Panc1 (cell line): ENCODE results near the gene ACBD3. TPM values are rescaled to one million over a fixed set of nuclear protein-coding genes. Genes with fewer than 3 reads are reported as not detected.

Experiments used
- ATAC-seq: fragments of 200-7000 bp; cut with Tn5 transposase; 2 replicates; pipeline ENCODE4 v1.9.1; 2020; ENCODE audit warnings: mild to moderate bottlenecking, moderate library complexity
- BruUV-seq: library from RNA; stranded (reverse); fragments of 400-500 nt; replicated peaks from 2 replicates; lab custom pipeline; 2021; lab: Mats Ljungman, UMichigan
- CTCF ChIA-PET: fragments of 300-600 bp; sonication (Branson Sonifier 250); formaldehyde crosslinking; loops from one replicate; lab custom pipeline; 2022; ENCODE audit warnings: antibody characterized with exemption; lab: Charles Lee
- POLR2A ChIA-PET: fragments of 300-600 bp; sonication (Branson Sonifier 250); formaldehyde crosslinking; loops from one replicate; lab custom pipeline; 2022; ENCODE audit warnings: antibody characterized with exemption; lab: Charles Lee
- DNase-seq: peaks from one replicate; pipeline ENCODE4 v3.0.0-alpha.2; 2010; ENCODE audit warnings: low read depth, low spot score
- H3K27ac ChIP-seq: 2 replicates; pipeline ENCODE4 v1.5.1; 2011; ENCODE audit warnings: mild to moderate bottlenecking, low read length, inconsistent platforms
- H3K27me3 ChIP-seq: fragments of 200-500 bp; sonication (Bioruptor generic); 2 replicates; pipeline ENCODE4 v1.6.0; 2014; ENCODE audit warnings: low read length, inconsistent platforms; ENCODE audit not compliant: control insufficient read depth, insufficient read depth
- H3K36me3 ChIP-seq: fragments of 200-500 bp; sonication (Bioruptor generic); 2 replicates; pipeline ENCODE4 v1.5.1; 2014; ENCODE audit warnings: inconsistent platforms, mild to moderate bottlenecking, low read length, moderate library complexity; ENCODE audit not compliant: control insufficient read depth, insufficient read depth
- H3K4me1 ChIP-seq: 2 replicates; pipeline ENCODE4 v1.5.1; 2011; ENCODE audit warnings: inconsistent platforms, mild to moderate bottlenecking, low read length, moderate library complexity; ENCODE audit not compliant: control insufficient read depth, insufficient read depth
- H3K4me3 ChIP-seq, 2 experiments: 2 replicates each; pipeline ENCODE4 v1.5.1; 2011 to 2012; ENCODE audit warnings: low read depth in 2 of 2, low read length in 2 of 2, mild to moderate bottlenecking in 2 of 2, inconsistent platforms in 1 of 2, moderate library complexity in 1 of 2
- H3K9me3 ChIP-seq: fragments of 200-500 bp; sonication (Bioruptor generic); 2 replicates; pipeline ENCODE4 v1.5.1; 2014; ENCODE audit warnings: low read depth, mild to moderate bottlenecking, inconsistent platforms, low read length, moderate library complexity; ENCODE audit not compliant: control insufficient read depth, insufficient read depth
- CTCF ChIP-seq: fragments of 450-650 bp; IDR thresholded peaks from 2 replicates; pipeline ENCODE4 v1.5.1; 2017; ENCODE audit warnings: mild to moderate bottlenecking
- POLR2AphosphoS5 ChIP-seq: IDR thresholded peaks from 2 replicates; pipeline ENCODE4 v1.6.1; 2012; ENCODE audit warnings: mild to moderate bottlenecking, low read depth, low read length, moderate library complexity
- SIN3A ChIP-seq: IDR thresholded peaks from 2 replicates; pipeline ENCODE4 v1.6.1; 2012; ENCODE audit warnings: low read depth, mild to moderate bottlenecking, low read length, moderate library complexity, borderline replicate concordance; ENCODE audit not compliant: insufficient read depth
- TCF7L2 ChIP-seq: IDR thresholded peaks from 2 replicates; pipeline ENCODE4 v1.6.1; 2011; ENCODE audit warnings: mild to moderate bottlenecking, low read depth, low read length, inconsistent platforms
- in situ Hi-C: cut with HindIII; loops from 2 replicates; pipeline ENCODE4 v1.10.0; 2016; ENCODE audit warnings: low sequenced_read_pairs, low pct_unique_long_range_greater_than_20kb
- intact Hi-C: fragments of 100-400 bp; cut with micrococcal nuclease; formaldehyde crosslinking; loops from one replicate; pipeline ENCODE4 v1.10.0; 2022; ENCODE audit not compliant: unreplicated experiment
- total RNA-seq: library from RNA; stranded (reverse); gene quantifications from one replicate; pipeline ENCODE4 v1.2.1, GENCODE V29; 2021; ENCODE audit not compliant: unreplicated experiment
- TF ChIP-seq, protein P1 (sequence below), 2 experiments: IDR thresholded peaks; 2 replicates each; pipeline ENCODE4 v1.6.1; 2011 to 2012; ENCODE audit warnings: low read depth in 2 of 2, control low read depth in 1 of 2, low read length in 1 of 2, mild to moderate bottlenecking in 1 of 2, moderate library complexity in 1 of 2; ENCODE audit not compliant: insufficient read depth in 1 of 2

Gene ACBD3
- total RNA-seq, 1 experiment from 2014 or later, result 31.2 TPM

GRCh38 chr1:226120398-226120797 lies 66.1 kb downstream of the ACBD3 start:
- TF ChIP-seq, protein P1, sequence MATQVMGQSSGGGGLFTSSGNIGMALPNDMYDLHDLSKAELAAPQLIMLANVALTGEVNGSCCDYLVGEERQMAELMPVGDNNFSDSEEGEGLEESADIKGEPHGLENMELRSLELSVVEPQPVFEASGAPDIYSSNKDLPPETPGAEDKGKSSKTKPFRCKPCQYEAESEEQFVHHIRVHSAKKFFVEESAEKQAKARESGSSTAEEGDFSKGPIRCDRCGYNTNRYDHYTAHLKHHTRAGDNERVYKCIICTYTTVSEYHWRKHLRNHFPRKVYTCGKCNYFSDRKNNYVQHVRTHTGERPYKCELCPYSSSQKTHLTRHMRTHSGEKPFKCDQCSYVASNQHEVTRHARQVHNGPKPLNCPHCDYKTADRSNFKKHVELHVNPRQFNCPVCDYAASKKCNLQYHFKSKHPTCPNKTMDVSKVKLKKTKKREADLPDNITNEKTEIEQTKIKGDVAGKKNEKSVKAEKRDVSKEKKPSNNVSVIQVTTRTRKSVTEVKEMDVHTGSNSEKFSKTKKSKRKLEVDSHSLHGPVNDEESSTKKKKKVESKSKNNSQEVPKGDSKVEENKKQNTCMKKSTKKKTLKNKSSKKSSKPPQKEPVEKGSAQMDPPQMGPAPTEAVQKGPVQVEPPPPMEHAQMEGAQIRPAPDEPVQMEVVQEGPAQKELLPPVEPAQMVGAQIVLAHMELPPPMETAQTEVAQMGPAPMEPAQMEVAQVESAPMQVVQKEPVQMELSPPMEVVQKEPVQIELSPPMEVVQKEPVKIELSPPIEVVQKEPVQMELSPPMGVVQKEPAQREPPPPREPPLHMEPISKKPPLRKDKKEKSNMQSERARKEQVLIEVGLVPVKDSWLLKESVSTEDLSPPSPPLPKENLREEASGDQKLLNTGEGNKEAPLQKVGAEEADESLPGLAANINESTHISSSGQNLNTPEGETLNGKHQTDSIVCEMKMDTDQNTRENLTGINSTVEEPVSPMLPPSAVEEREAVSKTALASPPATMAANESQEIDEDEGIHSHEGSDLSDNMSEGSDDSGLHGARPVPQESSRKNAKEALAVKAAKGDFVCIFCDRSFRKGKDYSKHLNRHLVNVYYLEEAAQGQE (IDR thresholded peaks at IDR 0.05; ENCODE audit: insufficient read depth in 1 of 2, low read depth in 2 of 2, low read length in 1 of 2), result no peak
- TF ChIP-seq POLR2AphosphoS5 (no peak), CTCF (no peak), SIN3A (no peak), TCF7L2 (no peak)
- ATAC-seq (no peak), DNase-seq (no peak)
- H3K27me3 ChIP-seq, result no peaks in the 10 kb centered on the region
- no peak overlapping the region for H3K4me3 ChIP-seq
- ChIA-PET POLR2A (no interaction called here), CTCF (interaction anchor here (0.6 to 1.2 kb wide), 4 partner anchors 9 to 644 kb away, joined by 3 to 5 read pairs (median 4); no protein-coding TSS in a partner anchor)
- no TSS peak for BruUV-seq
- H3K27ac ChIP-seq, result no peak overlapping the region
- intact Hi-C loops (loop anchor here (5.0 to 10.0 kb wide), 2 partner anchors 53 to 214 kb away; no protein-coding TSS in a partner anchor), in situ Hi-C loops (no loop called here)
- no peaks in the 10 kb centered on the region for H3K36me3 ChIP-seq
- peaks cover 18% of the 10 kb centered on the region for H3K4me1 ChIP-seq
- no peaks in the 10 kb centered on the region for H3K9me3 ChIP-seq

- POLR2A ChIA-PET, result no interaction called here
- ATAC-seq, result no peak
- CTCF ChIA-PET, result interaction anchor here (2.2 kb wide), 1 partner anchor 54 kb away, joined by 7 read pairs; no protein-coding TSS in a partner anchor
- H3K27me3 ChIP-seq, result no peaks in the 10 kb centered on the region
- no peak overlapping the region for H3K4me3 ChIP-seq
- no peak for TF ChIP-seq CTCF
- TF ChIP-seq SIN3A, result no peak
- TF ChIP-seq TCF7L2, result no peak
- TF ChIP-seq, protein P1 (IDR thresholded peaks at IDR 0.05; ENCODE audit: insufficient read depth in 1 of 2, low read depth in 2 of 2, low read length in 1 of 2), result no peak
- no peak for TF ChIP-seq POLR2AphosphoS5
- H3K27ac ChIP-seq, result no peak overlapping the region
- no peak for DNase-seq
- H3K4me1 ChIP-seq, result peaks cover 9% of the 10 kb centered on the region
- intact Hi-C loops (no loop called here), in situ Hi-C loops (no loop called here)
- no peaks in the 10 kb centered on the region for H3K36me3 ChIP-seq
- BruUV-seq, result no TSS peak
- H3K9me3 ChIP-seq, result no peaks in the 10 kb centered on the region
Observed at GRCh38 chr1:226119169-226119568, 67.4 kb downstream of the ACBD3 start.
